Non-pigmented ciliary epithelial cell (primary cell): ENCODE measurements around the gene FAM107B.

Source experiments
- DNase-seq: peaks from one replicate; pipeline ENCODE4 v3.0.0-alpha.2; 2010; ENCODE audit warnings: low read depth

FAM107B gene

DNA sequence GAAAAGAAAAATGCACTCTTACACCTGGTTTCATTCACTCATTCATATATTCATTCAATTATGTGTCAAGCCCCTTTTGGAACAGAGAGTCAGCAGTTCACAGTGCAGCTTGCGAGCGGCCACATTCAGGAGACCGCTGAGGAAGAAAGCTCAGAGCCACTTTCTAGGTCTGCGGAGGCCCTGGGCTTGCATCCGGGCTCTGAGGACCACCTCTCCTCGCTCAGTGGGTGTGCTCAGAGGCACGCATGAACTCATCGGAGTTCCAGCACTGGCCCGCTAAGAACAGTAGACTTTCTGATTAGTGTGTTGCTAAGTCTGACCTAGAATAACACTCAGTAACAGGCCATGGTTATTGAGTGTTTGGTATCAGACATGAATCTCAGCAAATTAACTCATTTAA is 1.8 kb upstream of the FAM107B start:
- DNase-seq, result no peak

DNA sequence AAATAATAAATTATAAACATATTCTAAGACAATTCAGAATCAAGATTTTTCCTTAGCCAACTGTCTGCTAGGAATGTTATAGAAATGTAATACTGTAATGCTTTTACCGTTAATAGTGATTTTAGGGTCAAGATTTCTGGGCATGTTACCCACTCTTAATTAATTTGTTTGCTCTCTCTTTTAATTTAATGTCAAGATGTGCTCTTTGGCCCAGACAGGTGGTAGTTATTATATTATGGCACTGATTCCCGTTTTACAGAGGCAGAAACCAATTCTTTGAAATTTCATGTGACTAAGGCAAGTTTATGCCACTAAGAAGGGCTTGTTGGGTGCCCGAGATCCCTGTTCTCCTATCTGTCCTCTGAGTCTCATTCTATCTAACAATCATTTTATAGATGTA is 959 bp upstream of the FAM107B start:
- no peak for DNase-seq

DNA sequence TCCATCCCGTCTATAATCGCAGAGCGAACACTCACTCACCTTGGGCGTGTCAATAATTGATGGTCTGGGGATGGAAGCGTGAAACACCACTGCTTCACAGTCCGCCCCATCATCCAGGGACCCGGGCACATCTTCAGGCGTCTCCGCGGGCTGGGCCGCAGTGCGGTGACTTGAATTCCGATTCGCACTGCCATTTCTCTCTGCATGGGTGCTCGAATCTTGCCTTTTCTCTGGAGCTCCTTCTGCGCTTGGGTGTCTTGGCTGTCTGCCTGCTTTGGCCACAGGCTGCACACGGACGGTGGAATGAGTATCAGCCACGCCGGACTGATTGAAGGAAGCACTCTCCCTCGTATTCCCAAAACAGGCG is 500 bp downstream of the FAM107B start:
- no peak for DNase-seq

DNA sequence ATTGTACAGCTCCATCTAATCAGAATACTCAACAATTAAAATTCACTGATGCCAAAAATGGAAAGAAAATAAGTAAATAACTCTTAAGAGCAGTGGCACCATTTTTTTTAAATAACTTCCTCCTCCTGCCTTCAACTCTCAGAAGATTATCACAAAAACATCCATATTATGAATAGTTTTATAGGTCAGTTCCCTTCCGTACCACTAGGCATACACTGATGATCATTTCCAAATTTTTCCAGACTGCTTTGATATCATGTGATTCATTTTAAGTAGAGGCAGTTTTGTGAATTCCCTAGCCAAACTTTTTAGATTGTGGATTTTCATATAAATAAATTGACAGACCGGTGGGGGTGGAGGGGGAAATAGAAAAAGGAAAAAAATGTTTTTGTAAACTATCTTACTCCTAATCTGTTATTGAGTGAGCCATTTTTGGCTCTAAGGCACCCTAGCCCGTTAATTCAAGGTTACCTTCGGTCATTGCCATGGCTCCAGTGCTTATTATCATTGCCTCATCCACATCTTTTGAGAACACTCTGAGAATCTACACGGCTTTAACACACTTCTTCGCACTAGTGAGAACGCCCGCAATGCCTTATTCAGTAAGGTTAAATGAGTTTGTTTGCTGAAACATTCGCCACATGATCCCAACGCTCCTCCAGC is 1.0 kb downstream of the FAM107B start:
- no peak for DNase-seq

DNA sequence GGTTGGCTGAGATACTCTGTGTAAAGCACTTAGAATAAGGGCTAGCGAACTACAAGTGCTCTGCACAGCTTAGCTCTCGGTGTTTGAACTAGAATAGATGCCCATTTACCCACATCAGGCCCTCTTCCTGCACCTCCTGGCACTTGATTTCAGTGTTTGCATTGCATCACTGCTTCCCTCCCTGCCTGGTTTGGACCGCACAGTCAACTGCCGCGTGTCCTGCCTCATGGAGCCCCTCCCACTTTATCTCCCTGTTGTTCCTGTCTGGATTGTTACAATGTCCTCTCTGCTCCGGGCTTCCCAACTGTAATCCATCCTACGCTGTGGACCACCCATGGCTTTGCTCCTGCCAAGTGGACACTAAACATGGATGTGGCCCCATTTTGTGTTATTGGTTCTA is 2.3 kb downstream of the FAM107B start:
- no peak for DNase-seq

DNA sequence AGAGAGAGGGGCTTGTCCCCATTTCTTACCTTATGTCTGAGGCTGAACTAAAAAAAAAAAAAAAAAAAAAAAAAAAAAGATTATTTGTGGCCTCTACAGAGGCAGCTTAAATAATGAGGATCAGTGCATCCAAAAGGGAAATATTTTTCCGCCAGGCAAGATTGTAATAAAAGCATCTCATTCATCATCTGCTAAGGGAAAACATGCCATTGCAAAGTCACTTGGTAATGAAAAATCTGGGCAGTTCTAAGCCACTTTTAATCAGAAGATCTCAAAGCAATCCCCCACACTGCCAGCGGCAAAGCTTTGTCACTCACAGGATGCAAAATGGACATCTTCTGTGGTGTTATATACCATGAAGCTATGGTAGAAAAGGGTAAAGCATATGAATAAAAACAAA is 3.8 kb downstream of the FAM107B start:
- no peak for DNase-seq

DNA sequence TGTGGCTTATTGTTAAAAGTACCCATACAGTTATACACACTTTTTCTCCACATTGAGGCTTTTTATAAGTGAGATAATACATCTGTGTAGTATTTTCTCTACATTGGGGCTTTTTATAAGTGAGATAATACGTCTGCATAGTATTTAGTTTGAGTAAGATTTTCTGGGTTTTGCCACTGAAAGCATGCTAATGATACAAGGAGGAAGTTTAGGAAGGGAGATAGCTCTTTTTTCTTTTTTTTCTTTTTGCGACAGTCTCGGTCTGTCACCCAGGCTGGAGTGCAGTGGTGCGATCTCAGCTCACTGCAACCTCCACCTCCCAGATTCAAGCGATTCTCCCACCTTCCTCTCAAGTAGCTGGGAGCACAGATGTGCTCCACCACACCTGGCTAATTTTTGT is 13.3 kb downstream of the FAM107B start:
- DNase-seq, result no peak

DNA sequence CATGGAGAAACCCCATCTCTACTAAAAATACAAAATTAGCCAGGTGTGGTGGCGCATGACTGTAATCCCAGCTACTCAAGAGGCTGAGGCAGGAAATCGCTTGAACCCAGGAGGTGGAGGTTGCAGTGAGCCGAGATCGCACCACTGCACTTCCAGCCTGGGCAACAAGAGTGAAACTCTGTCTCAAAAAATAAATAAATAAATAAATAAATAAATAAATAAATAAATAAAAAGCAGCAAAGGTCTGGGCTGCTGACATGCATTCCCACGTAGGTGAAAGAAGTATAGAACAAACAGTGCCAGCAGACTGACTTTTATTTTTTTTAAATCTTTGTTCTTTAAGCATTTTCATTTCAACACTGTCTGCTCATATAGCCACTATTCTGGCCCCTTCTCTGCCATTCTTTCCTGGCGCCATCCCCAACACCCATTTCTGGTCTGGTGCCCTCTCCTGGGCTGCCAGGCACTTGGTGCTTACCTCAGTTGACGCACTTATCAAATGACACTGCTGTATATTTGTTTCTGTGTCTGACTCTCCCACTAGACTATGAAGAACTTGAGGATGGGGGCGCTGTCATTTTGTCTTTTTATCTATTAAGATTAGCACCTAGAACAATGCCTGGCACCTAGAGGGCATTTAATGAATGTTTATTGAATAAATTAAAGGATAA is 15.6 kb downstream of the FAM107B start:
- no peak for DNase-seq

DNA sequence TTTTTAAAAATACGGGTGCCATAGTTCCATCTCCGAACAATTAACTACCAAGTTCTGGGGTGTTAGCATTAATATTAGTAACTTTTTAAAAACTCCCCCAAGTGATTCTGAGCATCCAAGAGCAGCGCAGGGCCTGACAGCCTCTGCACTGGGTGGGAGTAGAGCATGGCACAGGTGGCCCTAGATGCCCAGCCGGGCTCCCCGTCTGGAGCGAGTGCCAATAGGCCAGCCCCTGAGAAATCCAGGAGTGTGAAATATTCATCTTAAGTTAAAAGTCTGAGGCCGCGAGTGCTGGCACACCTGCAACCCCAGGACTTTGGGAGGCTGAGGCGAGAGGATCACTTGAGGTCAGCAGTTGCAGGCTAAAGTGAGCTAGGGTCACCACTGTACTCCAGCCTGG is 16.2 kb downstream of the FAM107B start:
- DNase-seq, result no peak

DNA sequence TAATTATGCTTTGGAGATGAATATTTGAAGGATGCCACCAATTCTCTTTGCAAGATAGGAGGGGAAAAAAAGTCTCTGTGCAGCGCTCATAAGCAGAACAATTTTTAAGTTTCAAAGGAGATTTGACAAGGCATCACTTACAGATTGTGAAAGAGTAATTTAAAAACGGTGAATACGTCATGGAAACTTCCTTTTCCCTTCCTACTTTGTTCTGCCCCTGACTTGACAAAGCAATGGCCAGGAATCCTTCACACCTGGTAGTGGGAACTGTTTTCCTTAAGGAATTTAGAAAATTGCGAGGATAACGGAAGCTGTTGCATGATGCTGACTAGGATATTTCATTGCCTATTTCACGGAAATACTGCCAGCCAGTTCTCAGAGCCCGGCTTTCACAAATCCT is 16.7 kb downstream of the FAM107B start:
- DNase-seq, result no peak

DNA sequence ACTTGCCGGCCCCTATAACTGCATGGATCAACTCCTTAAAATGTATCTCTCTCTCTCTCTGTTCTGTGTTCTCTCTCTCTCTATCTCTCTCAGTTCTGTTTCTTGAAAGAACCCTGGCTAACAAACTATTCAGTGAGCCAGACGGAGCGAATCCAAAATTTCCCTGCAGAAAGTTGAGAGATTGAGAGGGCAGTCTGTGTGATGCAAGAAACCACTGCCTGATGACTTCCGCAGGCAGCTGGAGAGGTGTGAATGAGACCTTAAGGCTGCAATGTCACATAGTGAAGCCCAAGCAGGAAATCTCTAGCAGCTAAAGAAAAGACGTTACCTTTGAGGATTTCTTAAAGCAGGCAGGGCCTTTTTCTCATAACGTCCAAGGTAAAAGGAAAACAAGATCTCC is 17.3 kb downstream of the FAM107B start:
- DNase-seq, result no peak

DNA sequence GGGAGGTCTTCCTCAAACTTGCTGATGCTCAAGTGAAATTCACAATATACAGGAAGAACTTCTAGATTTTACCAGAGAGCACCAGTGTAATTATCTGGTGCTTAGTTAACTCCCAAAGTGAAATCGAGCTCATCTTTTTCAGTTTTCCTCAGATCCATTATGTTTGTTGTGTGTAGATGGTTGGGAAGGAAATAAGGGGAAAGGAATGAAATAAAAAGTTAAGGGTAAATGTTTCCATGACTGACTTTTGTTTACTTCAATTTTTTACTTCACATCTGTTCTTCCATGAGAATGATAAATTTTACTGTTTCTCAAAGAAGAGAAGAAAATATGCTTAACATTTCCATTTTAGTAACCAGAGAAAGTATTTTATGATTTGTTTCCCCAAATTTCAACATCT is 21.3 kb downstream of the FAM107B start:
- DNase-seq, result no peak

DNA sequence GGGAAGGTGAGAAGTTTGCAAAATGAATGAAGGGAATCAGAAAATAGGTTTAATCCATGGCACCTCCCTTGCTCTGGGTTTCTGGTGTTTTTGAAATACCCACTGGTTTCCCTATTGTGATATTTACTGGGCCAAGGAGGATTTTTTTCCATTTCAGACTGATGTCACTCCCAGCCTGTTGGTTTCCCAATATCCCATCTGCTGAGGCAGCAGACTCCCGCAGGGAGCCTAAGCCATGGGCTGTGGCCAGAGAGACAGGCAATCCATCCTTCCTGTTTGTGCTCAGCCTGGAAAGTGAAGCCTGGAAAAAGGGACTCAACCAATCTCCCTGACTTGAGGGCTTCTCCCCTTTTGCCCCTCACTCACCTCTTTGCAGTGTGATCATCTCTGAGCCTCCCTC is 22.8 kb downstream of the FAM107B start:
- DNase-seq, result no peak

DNA sequence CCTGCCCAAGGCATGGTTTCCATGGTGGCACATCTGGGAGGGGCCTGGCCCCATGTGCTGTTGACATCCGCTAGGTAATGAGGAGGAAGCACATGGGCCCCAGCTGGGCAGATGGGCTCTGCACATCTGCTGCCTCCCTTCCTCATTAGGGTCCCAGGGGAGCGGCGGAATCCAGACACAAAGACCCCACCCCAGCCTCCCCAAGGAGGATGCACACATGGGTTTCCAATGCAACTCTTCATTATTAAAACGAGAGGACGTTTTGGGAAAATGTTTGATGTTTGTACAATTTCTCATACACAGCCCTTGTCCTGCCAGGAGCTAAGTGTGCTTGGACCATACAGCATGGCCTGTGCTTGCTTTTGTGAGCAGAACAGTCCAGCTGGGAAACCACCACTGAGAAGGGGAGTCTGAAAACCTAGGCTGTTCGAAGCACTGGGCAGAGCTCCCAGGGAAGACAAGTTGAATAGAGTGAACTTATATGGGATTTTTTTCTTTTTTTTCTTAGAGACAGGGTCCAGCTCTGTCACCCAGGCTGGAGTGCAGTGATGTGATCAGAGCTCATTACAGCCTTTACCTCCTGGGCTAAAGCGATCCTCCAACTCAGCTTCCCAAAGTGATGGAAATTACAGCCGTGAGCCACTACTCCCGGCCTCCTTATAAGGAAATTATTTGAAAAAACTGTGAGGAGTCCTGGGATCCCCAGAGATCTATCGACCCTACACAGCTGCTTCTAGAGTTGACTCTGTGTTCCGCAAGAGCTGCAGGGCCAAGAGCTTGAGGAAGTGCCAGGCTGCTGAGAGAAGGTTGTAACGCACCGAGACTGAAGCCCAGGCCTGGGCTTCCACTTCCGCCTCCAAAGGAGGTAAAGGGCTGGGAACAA is 23.4 kb downstream of the FAM107B start:
- no peak for DNase-seq

DNA sequence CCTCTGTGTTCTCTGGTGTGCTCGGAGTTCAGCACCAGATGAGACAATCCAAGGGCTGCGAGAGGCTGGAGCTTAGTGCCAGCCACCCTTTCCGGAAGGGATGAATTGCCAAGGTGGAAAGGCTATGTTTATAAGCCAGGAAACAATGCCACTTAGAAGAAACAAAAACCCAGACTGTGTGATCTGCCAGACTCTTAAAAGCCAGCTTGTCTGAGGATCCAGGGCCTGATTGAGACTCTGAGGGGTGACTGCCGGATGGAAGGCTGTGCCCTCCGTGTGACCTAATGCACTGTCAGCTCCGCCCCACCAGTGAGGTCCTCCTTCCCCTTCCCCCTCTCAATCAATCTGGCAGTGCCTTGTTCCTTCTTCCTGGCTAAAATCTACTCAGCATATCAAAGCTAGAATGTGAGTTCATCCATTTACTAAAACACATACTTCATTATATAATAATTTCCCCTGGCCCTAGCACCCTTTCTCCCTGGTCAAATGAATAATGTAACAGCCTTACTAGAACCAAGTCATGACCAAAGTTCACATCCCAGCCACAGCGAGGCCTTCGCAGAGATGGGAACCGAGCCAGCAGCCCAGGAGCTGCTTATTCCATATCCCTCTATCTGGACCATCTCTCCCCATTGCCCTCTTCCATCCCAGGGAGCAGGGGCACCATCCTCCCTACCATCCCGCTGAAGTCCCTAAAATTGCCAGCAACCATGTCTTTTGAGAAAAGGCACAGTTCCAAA is 25.5 kb downstream of the FAM107B start:
- DNase-seq, result no peak

DNA sequence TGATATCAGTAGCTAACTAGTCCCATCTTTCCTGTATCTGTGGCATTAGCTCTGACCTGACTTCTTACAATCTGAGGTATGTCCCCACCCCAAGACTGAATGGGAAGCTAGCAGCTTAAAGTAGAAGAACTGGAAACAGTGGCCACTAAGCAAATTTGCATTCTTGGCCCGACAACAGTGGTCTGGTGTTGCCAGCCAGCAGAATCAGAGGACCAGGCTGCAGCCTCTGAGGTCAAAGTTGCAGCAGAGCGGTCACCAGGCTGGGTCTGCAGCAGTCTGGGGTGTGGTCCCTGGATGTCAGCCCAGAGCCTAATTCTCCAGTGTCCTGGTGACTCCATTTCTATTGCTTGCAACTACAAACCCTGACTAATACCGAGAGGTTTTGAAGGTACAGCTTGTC is 26.3 kb downstream of the FAM107B start:
- no peak for DNase-seq

DNA sequence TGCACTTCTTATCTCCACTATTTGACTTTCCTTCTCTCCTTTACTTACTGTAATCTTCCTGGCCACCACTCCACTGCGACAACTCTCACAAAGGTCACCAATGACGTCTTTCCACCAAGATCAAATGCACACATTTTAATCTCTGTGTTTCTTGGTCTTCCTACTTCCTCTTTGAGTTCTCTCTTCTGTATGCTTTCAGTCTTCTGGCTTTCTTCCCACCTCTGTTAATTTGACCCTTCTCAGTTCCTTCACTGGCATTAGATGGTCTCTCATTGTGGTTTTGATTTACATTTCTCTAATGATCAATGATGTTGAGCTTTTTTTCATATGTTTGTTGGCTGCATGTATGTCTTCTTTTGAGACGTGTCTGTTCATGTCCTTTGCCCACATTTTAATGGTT is 31.9 kb downstream of the FAM107B start:
- no peak for DNase-seq

DNA sequence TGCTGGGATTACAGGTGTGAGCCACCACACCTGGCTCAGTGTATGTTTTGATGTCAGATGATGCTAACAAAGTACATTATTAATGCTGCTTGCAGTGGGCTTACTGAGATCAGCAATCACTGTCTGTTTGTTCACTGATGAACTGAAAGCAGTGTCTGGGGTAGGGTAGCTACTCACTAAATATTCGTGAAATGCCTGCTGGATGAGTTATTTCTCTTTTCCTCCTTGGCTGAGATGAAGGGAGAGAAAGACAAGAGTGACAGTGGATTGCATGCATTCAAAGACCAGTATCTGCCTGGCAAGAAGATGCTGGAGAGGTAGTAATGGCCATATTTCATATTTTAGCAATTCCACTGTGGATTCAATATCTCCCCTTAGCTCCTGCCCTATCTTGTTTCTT is 32.3 kb downstream of the FAM107B start:
- no peak for DNase-seq

DNA sequence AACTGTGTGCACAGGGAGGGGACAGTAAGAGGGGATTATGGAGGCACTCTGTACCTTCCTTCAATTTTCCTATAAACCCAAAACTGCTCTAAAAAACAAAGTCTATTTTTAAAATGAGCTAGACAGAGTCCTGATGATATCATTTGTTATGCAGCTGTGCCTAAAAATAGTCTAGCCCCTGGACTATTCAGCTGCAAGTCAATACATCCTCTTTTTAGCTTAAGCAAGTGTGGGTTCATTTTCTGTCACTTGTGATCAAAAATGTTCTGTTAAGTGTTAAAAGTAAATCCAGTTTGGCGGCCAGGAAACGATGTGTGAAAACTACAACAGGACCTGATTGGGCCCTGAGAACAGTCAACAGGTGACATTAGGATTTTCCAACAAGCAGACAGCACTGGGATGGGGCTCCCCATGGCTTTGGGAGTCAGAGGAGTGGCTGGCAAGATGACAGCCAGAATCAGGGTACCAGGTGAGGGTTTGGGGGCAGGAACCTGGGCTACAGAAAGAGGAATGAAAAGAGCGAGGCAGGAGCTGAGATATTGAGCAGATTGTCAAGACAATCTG is 33.9 kb downstream of the FAM107B start:
- no peak for DNase-seq

DNA sequence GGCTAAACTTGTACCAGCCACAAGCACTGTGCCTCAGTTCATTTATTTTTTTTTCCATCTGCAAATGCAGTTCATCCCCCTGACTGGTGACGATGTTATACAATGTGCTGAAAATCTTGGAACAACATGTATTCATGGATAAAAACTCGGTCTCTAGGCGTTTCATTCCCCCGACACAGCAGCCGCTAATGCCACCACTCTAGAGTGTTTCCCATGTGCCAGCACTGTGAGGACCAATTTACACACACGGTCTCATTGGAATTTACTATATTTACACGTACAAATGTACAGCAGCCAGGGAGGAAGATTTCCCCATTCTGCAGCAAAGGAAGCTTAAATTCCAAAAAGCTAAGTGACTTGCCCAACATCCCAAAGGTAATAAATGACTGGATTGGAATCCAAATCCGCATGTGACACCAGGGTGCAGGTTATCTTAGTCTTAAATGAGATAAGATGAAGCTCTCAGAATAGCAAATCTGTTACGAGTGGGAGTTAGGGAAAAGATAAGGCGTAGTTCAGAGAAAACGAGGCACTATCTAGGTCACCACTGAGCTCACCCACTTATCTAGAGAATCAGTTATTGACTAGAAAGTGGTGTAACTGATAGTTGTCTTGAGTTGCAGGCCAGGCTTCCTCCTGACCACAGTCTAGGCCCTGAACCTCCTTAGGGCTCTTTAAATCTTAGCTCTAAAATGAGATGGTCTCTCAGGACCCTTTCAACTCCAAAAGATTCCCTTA is 36.7 kb downstream of the FAM107B start:
- no peak for DNase-seq

DNA sequence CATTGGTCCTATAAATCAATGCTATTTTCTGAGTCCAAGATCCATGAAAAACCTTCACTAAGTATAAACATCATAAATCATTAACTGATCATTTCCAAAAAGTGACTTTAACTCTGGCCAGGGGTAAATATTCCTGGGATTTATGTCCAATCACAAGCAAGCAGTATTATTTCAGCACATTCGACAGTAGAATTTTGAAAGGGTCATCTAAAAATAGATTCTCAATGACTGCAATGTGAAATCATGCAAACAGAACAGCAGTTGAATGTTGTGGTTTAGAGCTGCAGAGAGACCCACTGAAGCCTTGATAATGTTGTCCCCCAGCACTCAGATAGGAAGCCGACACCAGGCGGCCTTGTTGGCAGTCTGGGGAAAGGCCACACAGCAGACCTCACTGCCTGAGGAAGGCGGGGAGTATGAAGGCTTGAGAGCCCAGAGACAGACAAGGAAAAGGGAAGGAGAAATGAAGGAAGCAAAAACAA is 38.1 kb downstream of the FAM107B start:
- peak; percentile 78 for DNase-seq
